OCI-LY3 (cell line): ENCODE results near the gene C22orf31.

Source experiments
- H2AFZ ChIP-seq: fragments of 200-600, 300-600 bp; shearing (Covaris generic); 2 replicates; pipeline ENCODE4 v1.6.0; 2014; ENCODE audit warnings: antibody characterized with exemption, low read depth, low read length
- H3K27ac ChIP-seq: fragments of 200-600, 300-600 bp; sonication (generic); 2 replicates; pipeline ENCODE4 v1.5.1; 2014; ENCODE audit warnings: mild to moderate bottlenecking, low read length, moderate library complexity, mixed read lengths
- H3K27me3 ChIP-seq: fragments of 200-600, 300-600 bp; sonication (generic); 2 replicates; pipeline ENCODE4 v1.6.1; 2014; ENCODE audit warnings: low read depth, low read length, mixed read lengths
- H3K36me3 ChIP-seq: fragments of 200-600, 300-600 bp; sonication (generic); replicated peaks from 2 replicates; pipeline ENCODE3; 2014; ENCODE audit warnings: low read depth, low read length, mixed read lengths
- H3K4me1 ChIP-seq: fragments of 300-600, 200-600 bp; sonication (generic); 2 replicates; pipeline ENCODE4 v1.6.1; 2014; ENCODE audit warnings: low read length, mixed read lengths
- H3K4me2 ChIP-seq: fragments of 200-600, 300-600 bp; sonication (generic); 2 replicates; pipeline ENCODE4 v1.6.1; 2014; ENCODE audit warnings: low read length, mixed read lengths
- H3K4me3 ChIP-seq: fragments of 300-600, 200-600 bp; sonication (generic); 2 replicates; pipeline ENCODE4 v1.5.1; 2014; ENCODE audit warnings: antibody characterized with exemption, mild to moderate bottlenecking, low read length, moderate library complexity
- H3K79me2 ChIP-seq: fragments of 300-600, 200-600 bp; shearing (Covaris generic); 2 replicates; pipeline ENCODE4 v1.6.1; 2014; ENCODE audit warnings: mild to moderate bottlenecking, low read length, mixed read lengths
- H3K9ac ChIP-seq: fragments of 300-600, 200-600 bp; shearing (Covaris generic); 2 replicates; pipeline ENCODE4 v1.6.0; 2014; ENCODE audit warnings: mild to moderate bottlenecking, low read length, moderate library complexity
- H3K9me3 ChIP-seq: fragments of 200-600, 300-600 bp; shearing (Covaris generic); 2 replicates; pipeline ENCODE4 v1.6.1; 2014; ENCODE audit warnings: low read length, mixed read lengths; ENCODE audit not compliant: insufficient read depth
- H4K20me1 ChIP-seq: fragments of 200-600, 300-600 bp; sonication (generic); 2 replicates; pipeline ENCODE4 v1.6.1; 2016; ENCODE audit warnings: low read length, mixed read lengths; ENCODE audit not compliant: insufficient read depth
- EZH2phosphoT487 ChIP-seq: fragments of 200-600 bp; shearing (Covaris generic); IDR thresholded peaks from 2 replicates; pipeline ENCODE4 v1.6.1; 2018; ENCODE audit warnings: antibody characterized with exemption, mixed run types, low read depth
- TF ChIP-seq, protein P1 (sequence below): fragments of 200-600, 300-600 bp; sonication (generic); IDR thresholded peaks from 2 replicates; pipeline ENCODE4 v1.5.1; 2014; ENCODE audit warnings: antibody characterized with exemption, low read length, low read depth

Gene C22orf31

GRCh38 chr22:29060931-29061330, 700 bp downstream of the C22orf31 start:
- H2AFZ ChIP-seq = no peak overlapping the region
- H3K27me3 ChIP-seq = peaks cover 8% of the 10 kb centered on the region
- no peaks in the 10 kb centered on the region for H3K79me2 ChIP-seq
- no peak overlapping the region for H3K27ac ChIP-seq
- H3K36me3 ChIP-seq = no peaks in the 10 kb centered on the region
- H3K4me3 ChIP-seq = no peak overlapping the region
- TF ChIP-seq, protein P1, sequence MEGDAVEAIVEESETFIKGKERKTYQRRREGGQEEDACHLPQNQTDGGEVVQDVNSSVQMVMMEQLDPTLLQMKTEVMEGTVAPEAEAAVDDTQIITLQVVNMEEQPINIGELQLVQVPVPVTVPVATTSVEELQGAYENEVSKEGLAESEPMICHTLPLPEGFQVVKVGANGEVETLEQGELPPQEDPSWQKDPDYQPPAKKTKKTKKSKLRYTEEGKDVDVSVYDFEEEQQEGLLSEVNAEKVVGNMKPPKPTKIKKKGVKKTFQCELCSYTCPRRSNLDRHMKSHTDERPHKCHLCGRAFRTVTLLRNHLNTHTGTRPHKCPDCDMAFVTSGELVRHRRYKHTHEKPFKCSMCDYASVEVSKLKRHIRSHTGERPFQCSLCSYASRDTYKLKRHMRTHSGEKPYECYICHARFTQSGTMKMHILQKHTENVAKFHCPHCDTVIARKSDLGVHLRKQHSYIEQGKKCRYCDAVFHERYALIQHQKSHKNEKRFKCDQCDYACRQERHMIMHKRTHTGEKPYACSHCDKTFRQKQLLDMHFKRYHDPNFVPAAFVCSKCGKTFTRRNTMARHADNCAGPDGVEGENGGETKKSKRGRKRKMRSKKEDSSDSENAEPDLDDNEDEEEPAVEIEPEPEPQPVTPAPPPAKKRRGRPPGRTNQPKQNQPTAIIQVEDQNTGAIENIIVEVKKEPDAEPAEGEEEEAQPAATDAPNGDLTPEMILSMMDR = no peak
- TF ChIP-seq EZH2phosphoT487 = no peak
- no peak overlapping the region for H3K9ac ChIP-seq
- H3K4me1 ChIP-seq = no peaks in the 10 kb centered on the region
- no peaks in the 10 kb centered on the region for H3K9me3 ChIP-seq
- no peaks in the 10 kb centered on the region for H4K20me1 ChIP-seq
- no peak overlapping the region for H3K4me2 ChIP-seq

DNA sequence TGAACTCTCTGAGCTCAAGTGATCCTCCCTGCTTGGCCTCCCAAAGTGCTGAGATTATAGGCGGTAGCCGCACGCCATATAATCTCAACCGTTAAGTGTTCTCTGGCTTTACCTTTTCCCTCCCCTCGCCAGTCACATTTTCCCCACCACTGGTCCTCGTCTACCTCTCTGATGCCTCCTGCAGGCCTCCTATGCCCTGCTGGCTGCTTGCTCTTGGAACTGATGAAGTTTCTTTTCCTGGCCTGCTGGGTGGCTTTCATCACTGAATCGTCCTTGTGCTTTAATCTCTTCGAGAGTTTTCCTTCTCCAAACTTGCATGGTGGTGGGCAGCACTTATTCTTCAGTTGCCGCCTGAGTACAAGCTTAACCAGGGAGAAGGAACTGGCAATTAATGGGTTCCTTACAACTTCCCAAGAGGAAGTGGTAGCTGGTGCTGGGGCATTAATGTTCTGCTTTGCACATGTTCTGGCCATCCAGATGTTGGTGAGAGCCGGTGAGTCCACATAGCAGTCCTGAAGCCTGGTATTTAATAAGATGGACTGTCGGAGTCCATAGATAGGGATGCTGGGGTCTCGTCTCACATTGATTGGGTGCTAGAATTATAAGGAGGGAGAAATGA, 1.3 kb downstream of the C22orf31 start:
- Histone ChIP-seq H3K4me3 (no peak overlapping the region), H3K9me3 (no peaks in the 10 kb centered on the region), H3K36me3 (no peaks in the 10 kb centered on the region), H2AFZ (no peak overlapping the region), H3K4me2 (no peak overlapping the region), H3K27me3 (peaks cover 8% of the 10 kb centered on the region), H3K4me1 (no peaks in the 10 kb centered on the region), H3K79me2 (no peaks in the 10 kb centered on the region), H3K27ac (no peak overlapping the region), H3K9ac (no peak overlapping the region), H4K20me1 (no peaks in the 10 kb centered on the region)
- TF ChIP-seq, protein P1 = 0 out of 2 replicates have a peak, but pooled peaks have one; percentile 12
- TF ChIP-seq EZH2phosphoT487 = no peak

DNA sequence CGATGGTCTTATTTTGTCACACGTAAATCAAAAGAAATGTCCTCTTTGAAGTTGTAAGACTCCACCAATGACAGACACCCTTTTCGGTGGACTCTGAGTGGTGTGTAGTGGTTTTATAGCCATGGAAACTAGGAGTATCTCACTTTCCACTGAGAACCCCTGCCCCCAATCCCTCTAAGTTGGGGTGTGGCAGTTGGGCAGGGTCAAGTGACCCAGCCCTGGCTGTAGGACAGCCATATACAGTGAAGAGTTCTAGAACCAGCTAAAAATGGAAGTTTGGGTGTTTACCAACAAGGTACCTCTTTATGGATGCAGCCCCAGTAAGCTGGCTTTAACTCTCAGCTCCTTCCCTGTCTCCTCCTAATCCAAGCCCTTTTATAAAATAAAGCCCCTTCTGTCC, 5.2 kb downstream of the C22orf31 start:
- TF ChIP-seq, protein P1 = no peak
- Histone ChIP-seq H4K20me1 (no peaks in the 10 kb centered on the region; the same call in 1 of the 2 replicates), H3K27ac (no peak overlapping the region), H3K9me3 (no peaks in the 10 kb centered on the region), H3K4me1 (no peaks in the 10 kb centered on the region), H3K79me2 (no peaks in the 10 kb centered on the region), H3K27me3 (no peaks in the 10 kb centered on the region), H2AFZ (no peak overlapping the region), H3K36me3 (no peaks in the 10 kb centered on the region), H3K9ac (no peak overlapping the region), H3K4me2 (no peak overlapping the region), H3K4me3 (no peak overlapping the region)

DNA sequence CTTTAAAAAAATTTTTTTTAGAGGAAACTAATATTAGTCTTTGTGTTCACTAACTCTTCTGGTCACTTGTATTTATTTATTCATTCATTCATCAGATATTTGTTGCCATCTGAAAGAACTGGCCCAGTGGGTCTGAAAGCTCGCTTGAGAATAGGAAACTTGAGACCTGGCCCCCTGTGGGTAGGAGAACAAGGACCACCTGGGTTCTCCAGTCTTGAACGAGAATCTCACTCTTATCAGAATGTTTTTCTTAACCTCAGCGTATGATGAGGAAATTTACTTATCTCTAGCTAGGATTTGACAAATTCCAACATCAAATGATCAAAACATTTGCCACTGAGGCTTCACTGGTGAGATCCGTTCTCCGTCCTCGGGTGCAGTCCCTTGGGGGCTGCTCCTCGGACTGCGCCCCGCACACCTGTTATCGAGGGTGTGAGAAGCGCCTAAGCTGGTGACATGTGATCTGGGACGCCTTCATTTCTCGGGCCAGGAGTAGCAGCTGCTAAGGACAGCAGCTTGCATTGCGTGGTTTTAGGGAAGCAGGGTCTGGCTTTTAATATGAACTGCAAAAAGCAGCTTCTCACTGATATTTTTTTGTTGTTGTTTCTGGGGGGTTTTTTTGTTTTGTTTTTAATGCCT, 6.3 kb downstream of the C22orf31 start:
- Histone ChIP-seq H2AFZ (no peak overlapping the region), H3K27me3 (no peaks in the 10 kb centered on the region), H3K9ac (no peak overlapping the region), H3K9me3 (no peaks in the 10 kb centered on the region), H3K36me3 (peaks cover 7% of the 10 kb centered on the region), H3K79me2 (no peaks in the 10 kb centered on the region), H4K20me1 (no peaks in the 10 kb centered on the region; the same call in 1 of the 2 replicates), H3K27ac (no peak overlapping the region), H3K4me3 (no peak overlapping the region), H3K4me2 (no peak overlapping the region), H3K4me1 (no peaks in the 10 kb centered on the region)
- TF ChIP-seq, protein P1 = no peak
- TF ChIP-seq EZH2phosphoT487 = no peak
